IMR-90 (cell line): ENCODE data around the gene ZFPM1. TPM values are rescaled to one million over a fixed set of nuclear protein-coding genes. Genes with fewer than 3 reads are reported as not detected.

Experiments used
- ATAC-seq: fragments of 200-7000 bp; cut with Tn5 transposase; 2 replicates; pipeline ENCODE4 v1.9.1; 2020; ENCODE audit warnings: low read depth, mild to moderate bottlenecking, moderate library complexity
- BruUV-seq: library from RNA; stranded (reverse); fragments of 400-500 nt; replicated peaks from 2 replicates; lab custom pipeline; 2021; lab: Mats Ljungman, UMichigan
- CTCF ChIA-PET: fragments of 300-600 bp; formaldehyde crosslinking; extraction: SDS; loops from one replicate; lab custom pipeline; 2021; ENCODE audit warnings: antibody characterized with exemption; lab: Yijun Ruan, JAX
- POLR2A ChIA-PET: fragments of 300-600 bp; sonication (Branson Sonifier 250); formaldehyde crosslinking; loops from one replicate; lab custom pipeline; 2022; ENCODE audit warnings: antibody characterized with exemption; ENCODE audit not compliant: unreplicated experiment; lab: Charles Lee
- DNase-seq: peaks from one replicate; pipeline ENCODE4 v3.0.0; 2013
- H2AFZ ChIP-seq: replicated peaks from 2 replicates; pipeline ENCODE3; 2013; ENCODE audit warnings: low read length, mild to moderate bottlenecking; ENCODE audit not compliant: poor library complexity
- H2AK5ac ChIP-seq: 2 replicates; pipeline ENCODE4 v1.6.1; 2013; ENCODE audit warnings: low read depth, low read length, inconsistent platforms
- H2AK9ac ChIP-seq: replicated peaks from 2 replicates; pipeline ENCODE3; 2013; ENCODE audit warnings: mild to moderate bottlenecking, low read depth, low read length, moderate library complexity; ENCODE audit not compliant: poor library complexity
- H2BK120ac ChIP-seq: 2 replicates; pipeline ENCODE4 v1.6.1; 2013; ENCODE audit warnings: low read depth, low read length, inconsistent platforms
- H2BK15ac ChIP-seq: 3 replicates; pipeline ENCODE4 v1.6.1; 2013; ENCODE audit warnings: low read depth, low read length, inconsistent platforms
- H2BK20ac ChIP-seq: 2 replicates; pipeline ENCODE4 v1.6.1; 2013; ENCODE audit warnings: low read depth, mild to moderate bottlenecking, inconsistent platforms, low read length, moderate library complexity
- H2BK5ac ChIP-seq: 2 replicates; pipeline ENCODE4 v1.6.1; 2013; ENCODE audit warnings: mild to moderate bottlenecking, low read depth, low read length, inconsistent platforms; ENCODE audit not compliant: poor library complexity, severe bottlenecking
- H3K14ac ChIP-seq: replicated peaks from 2 replicates; pipeline ENCODE4 v1.6.1; 2013; ENCODE audit warnings: low read depth, low read length, inconsistent platforms
- H3K18ac ChIP-seq: 2 replicates; pipeline ENCODE4 v1.6.1; 2013; ENCODE audit warnings: low read depth, low read length, control low read depth
- H3K23ac ChIP-seq: 2 replicates; pipeline ENCODE4 v1.6.1; 2013; ENCODE audit warnings: low read depth, low read length, inconsistent platforms
- H3K27ac ChIP-seq: 2 replicates; pipeline ENCODE4 v1.5.1; 2013; ENCODE audit warnings: mild to moderate bottlenecking, control low read depth, low read length; ENCODE audit not compliant: insufficient read depth
- H3K27me3 ChIP-seq: 2 replicates; pipeline ENCODE4 v1.6.1; 2013; ENCODE audit warnings: low read length; ENCODE audit not compliant: control insufficient read depth, insufficient read depth
- H3K36me3 ChIP-seq: 2 replicates; pipeline ENCODE4 v1.6.1; 2013; ENCODE audit warnings: low read length, mixed read lengths; ENCODE audit not compliant: control insufficient read depth, insufficient read depth
- H3K4ac ChIP-seq: 2 replicates; pipeline ENCODE4 v1.6.1; 2013; ENCODE audit warnings: low read depth, low read length, inconsistent platforms
- H3K4me1 ChIP-seq: 2 replicates; pipeline ENCODE4 v1.6.1; 2013; ENCODE audit warnings: low read length, mixed read lengths; ENCODE audit not compliant: control insufficient read depth, insufficient read depth
- H3K4me2 ChIP-seq: 2 replicates; pipeline ENCODE4 v1.6.1; 2013; ENCODE audit warnings: low read depth, mild to moderate bottlenecking, control low read depth, low read length, moderate library complexity
- H3K4me3 ChIP-seq: 2 replicates; pipeline ENCODE4 v1.5.1; 2013; ENCODE audit warnings: low read depth, mild to moderate bottlenecking, control low read depth, low read length, moderate library complexity; ENCODE audit not compliant: insufficient read depth
- H3K56ac ChIP-seq: 2 replicates; pipeline ENCODE4 v1.6.1; 2013; ENCODE audit warnings: low read length, inconsistent platforms; ENCODE audit not compliant: insufficient read depth; ENCODE audit errors: extremely low read depth
- H3K79me1 ChIP-seq, 2 experiments: 2 replicates each; pipeline ENCODE4 v1.6.1; 2013; ENCODE audit warnings: low read length in 2 of 2, inconsistent platforms in 1 of 2, low read depth in 1 of 2
- H3K9ac ChIP-seq: 2 replicates; pipeline ENCODE4 v1.6.1; 2013; ENCODE audit warnings: low read depth, low read length, control low read depth
- H3K9me1 ChIP-seq: 2 replicates; pipeline ENCODE4 v1.6.1; 2013; ENCODE audit warnings: low read length, inconsistent platforms; ENCODE audit not compliant: insufficient read depth
- H3K9me3 ChIP-seq: 2 replicates; pipeline ENCODE4 v1.6.1; 2013; ENCODE audit warnings: low read length; ENCODE audit not compliant: control insufficient read depth, insufficient read depth
- H4K20me1 ChIP-seq: 2 replicates; pipeline ENCODE4 v1.6.1; 2013; ENCODE audit warnings: low read length, inconsistent platforms; ENCODE audit not compliant: insufficient read depth
- H4K5ac ChIP-seq: 2 replicates; pipeline ENCODE4 v1.6.1; 2013; ENCODE audit warnings: mild to moderate bottlenecking, low read depth, low read length, control low read depth
- H4K8ac ChIP-seq, 2 experiments: 2 replicates each; pipeline ENCODE4 v1.6.1; 2013; ENCODE audit warnings: low read depth in 2 of 2, low read length in 2 of 2, control low read depth in 1 of 2, inconsistent platforms in 1 of 2
- H4K91ac ChIP-seq: 2 replicates; pipeline ENCODE4 v1.6.1; 2013; ENCODE audit warnings: low read depth, low read length, inconsistent platforms; ENCODE audit not compliant: insufficient read depth
- FOS ChIP-seq: fragments of 150-350 bp; IDR thresholded peaks from 2 replicates; pipeline ENCODE4 v1.6.1; 2016; ENCODE audit warnings: low read depth, low read length
- POLR2A ChIP-seq: IDR thresholded peaks from 2 replicates; pipeline ENCODE4 v1.6.1; 2012; ENCODE audit warnings: mild to moderate bottlenecking, low read depth, low read length
- RFX5 ChIP-seq: IDR thresholded peaks from 2 replicates; pipeline ENCODE4 v1.8.0; 2012; ENCODE audit warnings: low read depth, mild to moderate bottlenecking, low read length, moderate library complexity
- WGBS, 2 experiments: methylation state at CpG; one replicate each; pipeline versions ENCODE4 v1.1.5 to v1.1.7; 2013; ENCODE audit warnings: missing lambda C conversion rate in 2 of 2; ENCODE audit not compliant: insufficient read length in 1 of 2; ENCODE audit errors: extremely low coverage in 2 of 2; 5-methylcytosine and 5-hydroxymethylcytosine counted together
- dilution Hi-C: fragments of 300-500 bp; cut with HindIII; formaldehyde crosslinking; loops from one replicate; pipeline ENCODE4 v1.14.3; 2018; ENCODE audit warnings: low sequenced_read_pairs; ENCODE audit not compliant: unreplicated experiment
- in situ Hi-C: fragments of 300-500 bp; cut with MboI; formaldehyde crosslinking; loops from 3 replicates; pipeline ENCODE4 v1.14.3; 2019; ENCODE audit warnings: low sequenced_read_pairs, inconsistent platforms, mixed read lengths
- intact Hi-C: fragments of 100-400 bp; cut with micrococcal nuclease; formaldehyde crosslinking; loops from 2 replicates; pipeline ENCODE4 v1.10.0; 2022
- polyA plus RNA-seq, 3 experiments: library from polyadenylated mRNA; depleted of rRNA; stranded (reverse); fragments of >200 nt; gene quantifications; 2 replicates each; pipeline ENCODE4 v1.2.3, GENCODE V29; 2012; ENCODE audit warnings: low replicate concordance in 1 of 3
- total RNA-seq: library from RNA; depleted of rRNA; stranded (reverse); fragments of >200 nt; gene quantifications from 2 replicates; pipeline ENCODE4 v1.2.3, GENCODE V29; 2012

The ZFPM1 gene
- total and polyA plus RNA-seq, 2 of the 4 experiments (the other 2 are of a cell fraction): 0.36 to 1.1 TPM

DNA sequence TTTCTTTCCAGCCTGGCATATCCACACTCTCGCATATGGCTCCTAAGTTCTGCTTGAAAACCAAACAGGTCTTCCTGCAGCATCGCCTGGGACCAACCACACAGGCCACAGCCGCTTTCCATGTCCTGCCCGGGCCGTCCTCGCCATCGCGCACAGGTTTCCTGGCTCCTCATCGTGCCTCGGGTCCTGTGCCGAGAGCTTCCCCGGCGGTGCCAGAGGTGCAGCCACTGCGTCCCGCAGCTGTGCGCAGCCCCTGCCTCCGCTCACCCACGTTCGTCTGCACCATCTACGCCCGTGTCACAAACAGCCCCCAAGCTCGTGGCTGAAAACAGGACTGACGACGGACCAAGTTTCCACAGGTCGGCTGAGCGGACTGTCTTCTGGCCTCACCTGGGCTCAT lies 6.3 kb upstream of the ZFPM1 start:
- Histone ChIP-seq H3K36me3 (no peaks in the 10 kb centered on the region), H3K27me3 (no peaks in the 10 kb centered on the region; the same call in 1 of the 2 replicates), H4K20me1 (peaks cover 29% of the 10 kb centered on the region), H3K18ac (no peak overlapping the region), H2BK15ac (no peak overlapping the region), H4K91ac (no peak overlapping the region), H2BK120ac (no peak overlapping the region), H3K4ac (no peak overlapping the region), H3K9ac (no peak overlapping the region), H2AK9ac (no peak overlapping the region), H3K4me1 (peaks cover 2% of the 10 kb centered on the region), H3K9me3 (no peaks in the 10 kb centered on the region), H3K23ac (no peak overlapping the region), H4K8ac (no peak overlapping the region), H2BK5ac (no peak overlapping the region), H3K27ac (no peak overlapping the region), H3K56ac (no peak overlapping the region), H3K4me2 (no peak overlapping the region), H2AK5ac (no peak overlapping the region), H3K14ac (no peak overlapping the region), H3K9me1 (peaks cover 1% of the 10 kb centered on the region), H2BK20ac (no peak overlapping the region), H2AFZ (no peak overlapping the region), H3K79me1 (no peaks in the 10 kb centered on the region), H3K4me3 (no peak overlapping the region), H4K5ac (no peak overlapping the region)
- DNase-seq (no peak), ATAC-seq (no peak)
- TF ChIP-seq POLR2A: no peak
- no peak for TF ChIP-seq FOS
- TF ChIP-seq RFX5: no peak
- intact Hi-C loops: no loop called here
- no TSS peak for BruUV-seq
- POLR2A ChIA-PET: no interaction called here
- 92% methylated on average over 26 of the region's 26 CpGs; no CpG with 5 or more reads in 1 of the 2 experiments for WGBS, 2 experiments
- dilution Hi-C loops: no loop called here
- CTCF ChIA-PET: no interaction called here
- in situ Hi-C loops: no loop called here
